WTC11 (cell line): Measurements from ENCODE around the gene TBC1D22A.

Experiments
- ATF1 ChIP-seq: sonication (generic); formaldehyde crosslinking; IDR thresholded peaks from 2 replicates; pipeline ENCODE4 v1.8.1; 2023; ENCODE audit warnings: mild to moderate bottlenecking, moderate library complexity, missing genetic modification reagents
- NFATC4 ChIP-seq: fragments of 250-450 bp; sonication (Bioruptor Pico); IDR thresholded peaks from 2 replicates; pipeline ENCODE4 v1.9.0; 2021; ENCODE audit warnings: mild to moderate bottlenecking
- USF2 ChIP-seq: sonication (generic); formaldehyde crosslinking; IDR thresholded peaks from 2 replicates; pipeline ENCODE4 v1.8.1; 2023; ENCODE audit warnings: mild to moderate bottlenecking, missing genetic modification reagents, moderate library complexity
- TF ChIP-seq, protein P1 (sequence below): fragments of 200-600 bp; IDR thresholded peaks from 2 replicates; pipeline ENCODE4 v1.8.0; 2022; ENCODE audit warnings: antibody characterized with exemption
- TF ChIP-seq, protein P2 (sequence below): sonication (generic); formaldehyde crosslinking; IDR thresholded peaks from 2 replicates; pipeline ENCODE4 v1.8.1; 2022; ENCODE audit warnings: missing genetic modification reagents, borderline replicate concordance

- no peak for TF ChIP-seq ATF1 (CRISPR knock-in tag)
- TF ChIP-seq, protein P1, sequence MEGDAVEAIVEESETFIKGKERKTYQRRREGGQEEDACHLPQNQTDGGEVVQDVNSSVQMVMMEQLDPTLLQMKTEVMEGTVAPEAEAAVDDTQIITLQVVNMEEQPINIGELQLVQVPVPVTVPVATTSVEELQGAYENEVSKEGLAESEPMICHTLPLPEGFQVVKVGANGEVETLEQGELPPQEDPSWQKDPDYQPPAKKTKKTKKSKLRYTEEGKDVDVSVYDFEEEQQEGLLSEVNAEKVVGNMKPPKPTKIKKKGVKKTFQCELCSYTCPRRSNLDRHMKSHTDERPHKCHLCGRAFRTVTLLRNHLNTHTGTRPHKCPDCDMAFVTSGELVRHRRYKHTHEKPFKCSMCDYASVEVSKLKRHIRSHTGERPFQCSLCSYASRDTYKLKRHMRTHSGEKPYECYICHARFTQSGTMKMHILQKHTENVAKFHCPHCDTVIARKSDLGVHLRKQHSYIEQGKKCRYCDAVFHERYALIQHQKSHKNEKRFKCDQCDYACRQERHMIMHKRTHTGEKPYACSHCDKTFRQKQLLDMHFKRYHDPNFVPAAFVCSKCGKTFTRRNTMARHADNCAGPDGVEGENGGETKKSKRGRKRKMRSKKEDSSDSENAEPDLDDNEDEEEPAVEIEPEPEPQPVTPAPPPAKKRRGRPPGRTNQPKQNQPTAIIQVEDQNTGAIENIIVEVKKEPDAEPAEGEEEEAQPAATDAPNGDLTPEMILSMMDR: no peak
- no peak for TF ChIP-seq NFATC4 (CRISPR knock-in tag)
- TF ChIP-seq, protein P2, sequence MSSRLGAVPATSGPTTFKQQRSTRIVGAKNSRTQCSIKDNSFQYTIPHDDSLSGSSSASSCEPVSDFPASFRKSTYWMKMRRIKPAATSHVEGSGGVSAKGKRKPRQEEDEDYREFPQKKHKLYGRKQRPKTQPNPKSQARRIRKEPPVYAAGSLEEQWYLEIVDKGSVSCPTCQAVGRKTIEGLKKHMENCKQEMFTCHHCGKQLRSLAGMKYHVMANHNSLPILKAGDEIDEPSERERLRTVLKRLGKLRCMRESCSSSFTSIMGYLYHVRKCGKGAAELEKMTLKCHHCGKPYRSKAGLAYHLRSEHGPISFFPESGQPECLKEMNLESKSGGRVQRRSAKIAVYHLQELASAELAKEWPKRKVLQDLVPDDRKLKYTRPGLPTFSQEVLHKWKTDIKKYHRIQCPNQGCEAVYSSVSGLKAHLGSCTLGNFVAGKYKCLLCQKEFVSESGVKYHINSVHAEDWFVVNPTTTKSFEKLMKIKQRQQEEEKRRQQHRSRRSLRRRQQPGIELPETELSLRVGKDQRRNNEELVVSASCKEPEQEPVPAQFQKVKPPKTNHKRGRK (CRISPR knock-in tag): no peak
- TF ChIP-seq USF2 (CRISPR knock-in tag): no peak
Observed at GRCh38 chr22:47209040-47209514, 446.6 kb downstream of the TBC1D22A start.
